ENCODE measurements around the gene TRAK1.

Gene TRAK1

DNA sequence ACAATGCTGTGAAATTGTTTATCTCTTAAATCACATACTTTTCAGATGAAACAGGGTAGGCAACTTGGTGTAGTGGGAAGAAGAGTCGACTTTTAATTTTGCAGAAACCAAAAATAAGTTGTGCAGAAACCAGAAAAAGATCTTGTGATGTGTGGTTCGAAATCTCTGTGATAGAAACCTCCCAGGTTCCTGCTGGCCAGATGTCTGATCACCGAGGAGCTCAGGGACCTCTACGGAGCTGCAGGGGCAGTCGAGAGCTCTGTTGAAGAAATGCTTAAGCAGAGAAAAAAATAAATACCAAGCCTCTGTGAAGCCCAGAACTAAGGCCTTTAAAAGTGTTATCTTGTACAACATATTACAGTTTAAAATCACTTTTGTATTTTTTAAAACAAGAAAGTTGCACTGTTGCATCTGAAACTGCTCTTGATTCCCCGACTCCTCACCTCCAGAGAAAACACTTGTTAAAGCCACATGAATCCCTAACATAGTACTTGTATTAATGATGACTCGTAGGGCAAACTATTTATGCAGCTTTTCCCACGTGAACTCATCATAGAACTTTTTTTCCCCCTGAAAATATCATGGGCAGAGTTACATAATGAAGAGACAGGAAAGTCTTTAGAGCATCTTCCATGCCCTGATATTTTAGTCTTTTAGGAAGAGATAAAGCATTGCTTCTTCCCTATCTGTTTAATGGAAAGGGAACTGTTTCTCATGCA lies 123.6 kb downstream of the TRAK1 start:
- peak; percentile 47 for DNase-seq

DNA sequence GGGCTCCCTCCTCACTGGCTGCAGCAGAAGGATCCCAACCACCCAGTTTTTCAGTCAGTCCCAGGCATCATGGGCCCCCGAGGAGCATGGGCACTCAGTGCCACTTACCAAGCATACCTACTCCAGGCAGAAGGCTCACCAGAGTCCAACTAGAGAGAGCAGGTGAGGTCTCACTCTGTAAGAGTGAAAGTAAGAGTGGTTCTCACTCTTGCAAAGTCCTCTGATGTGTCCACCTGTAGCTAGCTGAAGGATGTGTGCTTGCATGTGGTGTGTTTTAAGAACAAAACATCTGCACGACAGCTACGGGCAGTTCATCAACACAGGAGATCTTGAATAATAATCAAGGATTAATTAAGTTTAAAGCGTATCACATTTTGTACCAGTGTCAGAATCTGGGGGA lies 125.1 kb downstream of the TRAK1 start:
- no peak for DNase-seq

DNA sequence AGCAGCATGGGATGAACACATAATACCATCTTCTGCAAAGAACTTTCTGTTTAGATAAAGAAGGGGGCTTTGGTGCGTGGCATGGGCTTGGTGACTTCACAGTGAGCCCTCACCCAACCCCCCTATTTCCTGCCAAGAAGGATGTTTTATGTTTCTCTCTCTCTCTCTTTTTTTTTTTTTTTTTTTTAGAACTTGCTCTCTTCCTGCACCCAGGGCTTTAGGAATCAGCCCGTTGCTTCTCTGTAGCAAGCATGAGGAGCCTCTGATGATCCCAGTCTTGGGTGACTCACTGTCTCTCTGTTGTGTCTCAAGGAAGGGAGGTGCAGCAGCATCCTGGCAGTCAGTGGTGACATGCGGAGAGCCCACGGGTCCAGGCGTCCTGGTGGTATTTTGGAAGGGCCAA lies 125.8 kb downstream of the TRAK1 start:
- peak; percentile 52 for DNase-seq

DNA sequence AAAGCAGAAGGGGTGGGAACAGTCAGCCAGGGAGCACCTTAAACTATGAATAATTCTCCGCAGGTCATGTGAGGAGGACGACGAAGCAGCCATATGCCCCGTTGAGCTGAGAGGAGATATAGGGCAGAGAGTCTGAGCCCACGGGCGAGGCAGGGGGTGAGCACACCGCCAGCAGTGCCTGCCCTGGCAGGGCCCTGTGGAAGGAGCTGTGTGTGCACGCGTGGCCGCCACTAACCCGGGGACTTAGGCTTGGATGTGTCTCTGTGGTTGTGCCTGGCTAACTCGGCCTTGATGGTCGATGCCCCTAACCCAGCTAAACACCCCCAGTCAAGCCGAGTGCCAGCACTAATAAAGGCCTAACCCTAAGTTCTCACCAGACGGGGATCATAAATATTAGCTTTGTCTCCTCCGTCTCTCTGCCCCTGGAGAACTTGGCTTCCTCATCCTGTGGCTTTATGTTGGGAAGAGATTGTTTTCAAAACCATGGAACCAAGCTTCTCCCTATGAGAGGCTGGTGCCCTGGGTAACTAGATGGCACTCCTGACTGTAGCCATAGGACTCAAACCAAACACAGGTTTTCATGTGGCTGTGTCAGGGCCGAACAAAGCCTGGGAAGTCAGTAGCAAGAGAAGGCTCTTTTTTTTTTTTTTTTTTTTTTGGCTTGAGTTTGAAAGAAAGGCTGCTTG lies 129.4 kb downstream of the TRAK1 start:
- DNase-seq = no peak

DNA sequence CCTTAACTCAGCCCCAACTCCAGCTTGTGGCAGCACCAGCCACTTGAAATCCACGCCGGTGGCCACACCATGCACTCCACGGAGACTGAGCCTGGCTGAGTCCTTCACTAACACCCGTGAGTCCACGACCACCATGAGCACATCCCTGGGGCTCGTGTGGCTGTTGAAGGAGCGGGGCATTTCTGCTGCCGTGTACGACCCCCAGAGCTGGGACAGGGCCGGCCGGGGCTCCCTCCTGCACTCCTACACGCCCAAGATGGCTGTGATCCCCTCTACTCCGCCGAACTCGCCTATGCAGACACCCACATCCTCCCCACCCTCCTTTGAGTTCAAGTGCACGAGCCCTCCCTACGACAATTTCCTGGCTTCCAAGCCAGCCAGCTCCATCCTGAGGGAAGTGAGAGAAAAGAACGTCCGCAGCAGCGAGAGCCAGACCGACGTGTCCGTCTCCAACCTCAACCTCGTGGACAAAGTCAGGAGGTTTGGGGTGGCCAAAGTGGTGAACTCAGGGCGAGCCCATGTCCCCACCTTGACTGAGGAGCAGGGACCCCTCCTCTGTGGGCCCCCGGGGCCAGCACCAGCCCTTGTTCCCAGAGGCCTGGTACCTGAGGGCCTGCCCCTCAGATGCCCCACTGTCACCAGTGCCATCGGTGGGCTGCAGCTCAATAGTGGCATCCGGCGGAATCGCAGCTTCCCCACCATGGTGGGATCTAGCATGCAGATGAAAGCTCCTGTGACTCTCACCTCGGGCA lies 132.0 kb downstream of the TRAK1 start:
- no peak for DNase-seq

DNA sequence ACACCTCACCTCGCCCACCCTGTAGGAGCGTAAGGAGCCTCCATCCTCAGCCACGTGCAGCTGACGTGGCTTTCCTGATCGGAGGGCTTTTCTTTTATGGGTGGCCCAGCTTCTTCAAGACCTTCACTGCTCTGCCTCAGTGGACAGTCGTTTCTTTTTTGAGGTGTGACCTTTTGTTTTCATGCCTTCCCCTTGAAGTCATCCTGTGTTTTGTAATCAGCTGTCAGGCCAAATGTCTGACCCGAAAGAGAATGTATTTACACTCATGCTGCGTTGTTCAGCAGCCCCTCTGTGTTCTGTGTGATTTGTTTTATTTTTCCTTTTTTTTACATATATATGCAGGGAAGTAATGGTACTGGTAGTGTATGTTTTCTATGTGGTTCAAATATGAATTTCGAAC lies 133.0 kb downstream of the TRAK1 start:
- no peak for DNase-seq

DNA sequence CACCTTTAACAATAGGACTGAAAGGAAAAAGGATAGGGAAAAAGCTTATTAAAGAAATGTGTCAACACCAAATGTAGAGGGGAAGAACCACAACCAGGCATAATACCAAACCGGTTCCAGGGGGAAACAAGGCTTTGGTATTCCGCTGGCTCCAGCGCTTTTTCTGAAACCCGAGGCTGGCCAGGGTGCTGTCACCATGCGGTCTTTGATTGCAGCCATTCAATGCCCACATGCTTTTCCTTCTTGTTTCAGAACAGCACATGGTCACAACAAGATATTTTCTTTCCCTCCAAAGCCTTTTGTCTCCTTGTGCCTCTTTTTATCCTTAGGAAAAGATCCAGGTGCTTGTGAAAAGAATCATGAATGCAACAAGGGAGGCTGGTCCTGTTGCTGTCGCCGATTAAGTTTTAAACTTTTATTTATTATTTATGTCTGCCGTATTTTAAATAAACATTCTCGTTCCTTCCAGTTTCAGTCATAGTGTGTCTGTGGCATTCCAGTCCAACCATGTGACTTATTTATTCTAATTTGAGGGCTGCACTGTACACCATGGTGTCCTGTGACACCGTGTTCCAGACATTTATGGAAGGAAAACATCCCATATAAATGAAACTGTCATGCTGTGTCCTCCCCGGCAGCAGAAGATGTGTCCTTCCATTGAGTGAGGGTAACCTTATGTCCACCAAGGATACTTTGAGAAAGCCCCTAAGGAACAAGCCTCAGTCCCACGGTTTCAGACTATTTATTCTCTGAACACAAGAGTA lies 133.7 kb downstream of the TRAK1 start:
- peak; percentile 35 for DNase-seq

DNA sequence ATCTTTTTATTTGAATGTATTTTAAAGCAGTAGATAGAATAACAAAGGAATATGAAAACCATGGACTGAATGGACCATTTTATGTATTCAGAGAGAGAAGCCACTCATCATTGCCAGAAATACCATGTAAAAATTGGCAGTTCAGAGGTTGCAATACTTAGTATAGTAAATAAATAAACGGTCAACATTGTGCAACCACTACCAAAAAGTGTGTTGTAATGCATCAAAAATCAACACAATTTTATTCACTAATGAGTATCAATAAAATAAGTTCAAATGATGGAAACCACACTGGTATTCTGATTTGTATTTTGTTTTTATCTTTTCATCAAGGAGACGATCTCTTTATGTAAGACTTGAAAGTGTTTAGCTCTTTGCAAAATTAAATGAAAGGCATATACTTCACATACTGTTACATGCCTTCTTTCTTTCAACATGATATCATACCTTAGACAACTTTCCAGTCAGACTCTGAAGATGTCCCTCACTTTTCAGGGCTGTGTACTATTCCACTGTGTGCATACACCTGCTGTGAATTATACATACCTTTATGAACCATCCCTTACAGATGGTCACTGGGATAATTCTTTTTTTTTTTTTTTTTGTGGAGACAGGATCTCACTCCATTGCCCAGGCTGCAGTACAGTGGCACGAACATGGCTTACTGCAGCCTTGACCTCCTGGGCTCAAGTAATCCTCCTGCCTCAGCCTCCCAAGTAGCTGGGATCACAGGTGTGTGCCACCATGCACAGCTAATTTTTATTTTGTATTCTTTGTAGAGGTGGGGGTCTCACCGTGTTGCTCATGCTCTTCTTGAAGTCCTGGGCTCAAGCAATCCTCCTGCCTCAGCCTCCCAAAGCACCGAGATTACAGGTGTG lies 134.6 kb downstream of the TRAK1 start:
- no peak for DNase-seq

DNA sequence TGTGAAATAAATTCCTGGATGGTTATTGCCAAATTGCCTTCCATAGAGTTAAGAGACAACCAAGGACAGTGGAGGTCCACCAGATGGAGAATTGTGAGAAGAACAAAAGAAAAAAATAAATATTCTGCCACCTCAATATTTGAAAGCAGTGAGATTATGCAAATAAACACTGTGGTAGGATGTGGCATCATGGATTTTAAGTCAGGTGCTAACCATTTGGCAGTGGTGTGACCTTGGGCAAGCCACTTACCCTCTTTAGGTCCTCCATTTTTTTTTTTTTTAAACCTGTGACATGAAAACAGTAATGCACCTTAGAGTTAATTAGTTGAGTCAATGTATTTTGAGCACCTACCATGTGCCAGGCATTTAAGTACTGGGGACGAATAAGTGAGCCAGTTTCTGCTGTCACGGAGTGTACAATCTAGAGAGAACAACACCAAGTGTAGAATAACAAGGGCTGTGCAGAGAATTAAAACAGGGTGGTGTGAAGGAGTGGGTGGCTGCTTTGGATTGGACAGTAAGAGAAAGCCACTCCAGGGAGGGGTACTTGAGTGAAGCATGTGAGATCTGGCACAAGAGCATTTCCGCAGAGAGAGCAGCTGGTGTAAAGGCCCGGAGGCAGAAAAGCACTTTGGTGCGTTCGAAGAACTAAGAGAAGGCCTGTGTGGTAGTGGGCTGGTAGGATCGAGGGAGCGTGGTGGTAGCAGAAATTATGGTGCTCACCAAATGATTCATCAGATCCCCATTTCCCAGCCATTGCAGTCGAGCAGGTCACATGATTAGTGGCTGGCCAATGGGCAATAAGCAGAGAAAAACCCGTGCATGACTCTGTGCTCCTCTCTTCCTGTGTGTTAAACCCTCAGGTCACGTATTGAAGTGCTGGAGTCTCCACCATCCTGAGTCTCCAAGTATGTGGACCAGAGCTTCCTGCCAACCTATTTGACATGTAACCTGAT lies 135.6 kb downstream of the TRAK1 start:
- DNase-seq = peak; percentile 30

DNA sequence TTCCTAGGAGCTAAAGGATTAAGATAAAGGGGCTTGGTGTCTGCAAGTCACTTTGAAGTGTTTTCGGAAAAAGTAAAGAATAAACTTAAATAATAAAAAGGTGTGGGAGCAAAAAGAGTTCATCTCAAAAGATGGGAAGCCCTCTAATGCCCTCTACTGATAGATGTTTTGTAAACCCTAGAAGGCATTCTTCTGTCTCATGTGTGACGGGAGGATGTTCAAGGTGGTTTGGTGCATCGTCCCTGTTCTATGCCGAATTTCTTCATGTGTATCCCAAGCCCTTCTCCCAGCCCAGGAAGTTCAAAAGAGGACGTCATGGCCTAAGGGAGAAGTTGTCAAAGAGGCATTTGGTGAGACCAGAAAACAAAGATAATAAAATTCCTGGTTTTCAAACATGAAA lies 137.6 kb downstream of the TRAK1 start:
- DNase-seq = peak; percentile 11

DNA sequence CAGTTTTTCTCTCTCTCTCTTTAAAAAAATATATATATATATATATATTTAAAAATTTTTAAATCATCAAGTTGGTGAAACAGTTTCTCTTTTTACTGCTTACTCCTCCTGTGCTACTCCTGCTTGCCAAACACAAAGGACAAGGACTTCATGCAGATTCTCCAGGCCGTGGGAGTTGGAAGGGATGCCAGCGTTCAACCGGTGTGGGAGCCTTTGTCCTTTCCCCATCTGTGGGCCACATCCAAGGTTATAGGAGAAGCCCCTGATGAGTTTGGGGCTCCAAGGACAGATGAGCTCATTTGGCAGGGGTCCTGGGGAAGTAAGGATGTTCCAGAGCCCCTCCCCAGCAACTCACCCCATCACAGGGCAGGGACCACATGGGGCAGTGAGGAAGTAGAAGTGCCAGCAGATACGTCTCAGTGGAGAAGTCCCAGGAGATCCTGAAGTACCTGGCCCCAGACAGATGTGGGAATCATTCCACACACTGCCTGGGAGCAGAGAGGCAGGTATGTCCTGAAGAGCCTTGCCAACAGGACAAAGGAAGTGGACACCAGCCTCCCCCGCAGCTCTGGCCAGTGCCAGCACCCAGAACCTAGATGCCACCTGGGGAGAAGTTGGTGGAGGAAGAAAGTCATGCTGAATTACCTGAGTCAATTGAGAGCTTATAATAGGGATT lies 138.2 kb downstream of the TRAK1 start:
- DNase-seq = no peak

DNA sequence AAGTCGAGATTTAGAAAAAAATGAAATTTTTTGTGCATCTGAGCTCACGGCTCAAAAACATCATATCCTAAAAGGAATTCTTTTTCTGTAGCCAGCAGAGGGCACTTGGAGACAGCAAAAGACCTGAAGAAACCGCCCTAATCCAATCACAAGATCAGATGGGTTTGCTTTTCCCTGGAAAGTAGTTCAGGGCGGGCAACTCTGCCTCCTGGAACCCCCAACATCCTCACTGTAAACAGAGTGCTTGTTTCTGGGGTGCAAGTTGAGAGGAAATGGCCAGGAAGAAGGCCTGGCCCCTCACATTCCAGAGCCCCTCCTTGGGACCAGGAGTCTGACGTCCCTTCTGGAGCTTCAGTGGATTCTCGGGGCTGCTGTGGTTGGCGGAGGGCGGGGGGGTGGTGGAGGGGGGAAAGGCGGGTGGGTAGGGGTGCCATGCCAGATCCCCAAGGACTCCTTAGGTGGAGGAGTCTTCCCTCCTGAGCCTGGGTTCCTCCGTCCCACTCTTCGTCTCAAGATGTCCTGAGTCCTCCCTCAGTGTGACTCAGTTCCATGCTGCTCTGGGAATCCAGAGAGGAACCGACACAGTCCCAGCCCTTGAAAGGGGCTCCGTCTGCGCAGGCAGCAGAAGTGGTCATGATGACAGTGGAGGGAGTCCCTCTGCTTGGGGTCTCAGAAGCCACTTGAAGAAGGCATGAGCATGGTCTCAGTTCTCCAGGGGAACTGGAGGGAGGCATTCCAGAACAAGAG lies 139.0 kb downstream of the TRAK1 start:
- peak; percentile 67 for DNase-seq

DNA sequence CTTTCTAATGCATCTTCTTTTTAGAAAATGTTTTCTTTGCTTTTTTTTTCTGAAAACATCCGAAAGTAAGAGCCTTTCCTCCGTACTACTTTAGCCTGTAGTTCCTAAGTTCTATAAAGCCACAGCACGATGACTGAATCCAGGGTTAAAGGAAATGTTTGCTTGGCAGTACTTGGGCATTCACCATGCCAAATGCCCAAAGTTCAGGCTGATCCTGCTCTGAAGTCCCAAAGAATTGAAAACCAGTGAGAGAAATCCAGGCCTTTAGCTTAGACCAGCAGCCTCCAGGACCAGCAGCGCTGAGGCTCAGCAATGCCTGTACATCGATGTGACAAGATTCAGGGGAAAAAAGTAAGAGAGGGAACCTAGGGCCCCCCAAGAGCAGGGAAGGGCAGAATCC lies 139.7 kb downstream of the TRAK1 start:
- DNase-seq = no peak

DNA sequence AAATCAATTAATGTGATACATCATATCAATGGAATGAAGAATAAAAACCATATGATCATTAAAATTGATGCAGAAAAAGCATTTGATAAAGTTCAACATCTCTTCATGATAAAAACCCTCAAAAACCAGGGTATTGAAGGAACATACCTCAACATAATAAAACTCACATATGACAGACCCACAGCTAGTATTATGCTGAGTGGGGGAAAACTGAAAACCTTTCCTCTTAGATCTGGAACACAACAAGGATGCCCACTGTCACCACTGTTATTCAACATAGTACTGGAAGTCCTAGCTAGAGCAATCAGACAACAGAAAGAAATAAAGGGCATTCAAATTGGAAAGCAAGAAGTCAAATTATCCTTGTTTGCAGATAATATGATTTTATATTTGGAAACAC lies 144.4 kb downstream of the TRAK1 start:
- no peak for DNase-seq

DNA sequence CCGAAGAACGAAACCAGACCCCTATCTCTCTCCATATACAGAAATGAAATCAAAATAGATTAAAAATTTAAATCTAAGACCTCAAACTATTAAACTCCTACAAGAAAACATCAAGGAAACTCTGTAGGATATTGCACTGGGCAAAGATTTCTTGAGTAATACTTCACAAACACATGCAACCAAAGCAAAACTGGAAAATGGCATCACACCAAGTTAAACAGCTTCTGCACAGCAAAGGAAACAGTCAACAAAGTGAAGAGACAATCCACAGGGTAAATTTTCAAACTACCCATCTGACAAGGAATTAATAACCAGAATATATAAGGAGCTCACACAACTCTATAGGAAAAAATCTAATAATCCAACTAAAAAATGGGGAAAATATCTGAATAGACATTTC lies 145.5 kb downstream of the TRAK1 start:
- DNase-seq = no peak

DNA sequence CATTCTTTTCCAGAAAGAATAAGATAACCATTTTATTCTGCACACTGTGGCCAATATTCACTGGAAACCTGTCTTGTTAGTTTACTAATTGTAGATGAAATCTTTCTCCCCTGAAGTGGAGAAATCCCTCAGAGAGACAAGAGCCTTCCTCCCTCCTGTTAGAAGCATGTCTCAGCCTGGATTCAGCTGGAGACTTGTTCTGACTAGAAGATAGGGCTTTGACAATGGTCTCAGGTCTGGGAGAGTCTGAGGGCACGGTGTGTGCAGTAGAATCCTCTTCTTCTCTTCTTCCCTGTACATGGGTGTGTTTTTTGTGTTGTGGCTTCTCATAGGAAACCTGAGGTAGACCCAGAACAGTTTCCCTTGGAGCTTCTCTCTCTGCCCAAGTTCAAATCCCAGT lies 154.9 kb downstream of the TRAK1 start:
- DNase-seq = no peak

DNA sequence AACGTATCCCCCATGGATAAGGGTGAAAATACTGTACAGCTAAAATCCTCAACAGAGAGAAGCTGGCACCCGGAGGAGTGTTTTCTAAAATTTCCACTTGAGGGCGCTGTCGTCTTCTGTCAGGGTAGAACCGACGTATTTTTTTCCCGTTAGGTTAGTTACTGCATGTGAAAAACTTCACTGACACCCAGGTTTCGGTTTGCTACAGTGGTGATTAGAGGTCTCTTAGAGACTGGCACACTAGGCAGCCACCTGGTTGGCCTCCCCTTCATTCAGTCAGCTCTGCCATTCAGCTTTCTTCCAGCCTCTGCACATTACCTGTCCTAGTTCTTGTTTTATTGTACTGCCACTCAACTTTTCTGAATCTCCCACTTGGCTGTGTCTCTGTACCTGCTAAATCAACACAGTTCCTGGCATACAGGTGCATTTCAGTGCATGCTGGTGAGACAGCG lies 156.4 kb downstream of the TRAK1 start:
- DNase-seq = peak; percentile 64

DNA sequence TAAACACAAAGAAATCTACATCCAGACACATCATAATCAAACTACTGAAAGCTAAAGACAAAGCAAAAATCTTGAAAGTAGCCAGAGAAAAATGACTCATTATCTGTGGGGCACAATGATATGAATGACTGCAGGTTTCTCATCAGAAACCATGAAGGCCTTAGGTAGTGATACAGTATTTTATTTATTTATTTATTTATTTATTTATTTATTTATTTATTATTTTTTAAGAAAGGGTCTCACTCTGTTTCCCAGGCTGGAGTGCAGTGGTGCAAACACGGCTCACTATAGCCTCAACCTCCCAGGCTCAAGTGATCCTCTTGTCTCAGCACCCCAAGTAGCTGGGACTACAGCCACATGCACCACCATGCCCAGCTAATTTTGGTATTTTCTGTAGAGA lies 159.6 kb downstream of the TRAK1 start:
- DNase-seq = no peak

DNA sequence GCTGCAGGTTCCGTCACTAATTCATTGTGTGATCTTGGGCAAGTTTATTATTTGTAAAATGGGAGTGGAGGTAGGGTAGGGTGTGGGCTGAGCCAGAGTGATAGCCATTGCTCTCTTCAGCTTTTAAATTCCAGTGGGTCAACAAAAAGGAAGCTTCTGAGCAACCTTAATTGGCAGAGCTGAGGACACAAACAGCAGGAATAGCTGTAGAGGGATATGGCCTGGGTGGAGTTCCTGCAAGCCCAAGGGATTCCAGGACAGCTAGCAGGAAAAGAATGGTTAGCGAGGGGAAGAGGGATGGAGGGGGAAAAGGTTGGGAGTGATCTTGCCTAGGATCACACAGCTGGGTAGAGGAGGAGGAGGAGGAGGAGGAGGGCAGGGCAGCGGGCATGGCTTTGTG lies 163.4 kb downstream of the TRAK1 start:
- DNase-seq = no peak
